HG03460 (cell line): ENCODE results near the gene ZNF653.
"Not testable (repeated sequence)": the region's sequence is repeated elsewhere in the genome, so short reads cannot be mapped to it uniquely, and the experiment has no call there.

ENCODE experiments used
- ATAC-seq: cut with Tn5 transposase; IDR thresholded peaks from one replicate; pipeline ENCODE4 v1.9.1; 2021; ENCODE audit not compliant: unreplicated experiment

The ZNF653 gene

DNA sequence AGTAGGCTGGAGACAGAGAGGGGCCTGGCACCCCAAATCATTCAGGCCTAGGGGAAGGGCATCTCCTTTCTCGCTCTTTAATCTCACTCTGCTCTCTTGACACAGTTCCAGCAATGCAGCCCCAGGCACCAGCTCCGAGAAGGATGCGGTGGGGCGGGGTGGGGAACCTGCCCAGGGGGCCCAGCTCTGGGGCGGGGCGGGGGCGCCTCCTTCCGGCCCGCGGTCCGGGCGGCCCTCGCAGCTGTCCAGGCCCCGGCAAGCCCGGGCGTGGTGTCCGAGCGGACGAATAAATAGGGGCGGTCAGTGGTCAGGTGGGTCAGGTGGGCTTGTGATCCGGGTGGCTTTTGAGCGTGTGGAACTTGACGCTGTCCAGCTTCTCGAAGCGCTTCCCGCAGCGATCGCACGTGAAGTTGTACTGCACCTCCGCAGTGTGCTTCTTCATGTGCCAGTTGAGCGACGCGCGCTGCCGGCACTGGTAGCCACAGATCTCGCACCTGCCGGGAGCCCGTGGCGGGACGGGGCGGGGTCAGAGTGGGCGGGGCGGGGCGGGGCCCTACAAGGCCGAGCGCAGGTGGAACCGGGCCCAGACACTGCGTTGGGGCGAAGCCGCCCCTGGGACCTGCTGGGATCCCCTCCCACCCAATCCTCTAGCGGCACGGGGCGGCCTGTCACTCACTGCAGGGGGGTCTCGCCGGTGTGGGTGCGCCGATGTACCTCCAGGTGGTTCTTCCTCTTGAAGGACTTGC is 22.1 kb downstream of the ZNF653 start:
- no peak for ATAC-seq

DNA sequence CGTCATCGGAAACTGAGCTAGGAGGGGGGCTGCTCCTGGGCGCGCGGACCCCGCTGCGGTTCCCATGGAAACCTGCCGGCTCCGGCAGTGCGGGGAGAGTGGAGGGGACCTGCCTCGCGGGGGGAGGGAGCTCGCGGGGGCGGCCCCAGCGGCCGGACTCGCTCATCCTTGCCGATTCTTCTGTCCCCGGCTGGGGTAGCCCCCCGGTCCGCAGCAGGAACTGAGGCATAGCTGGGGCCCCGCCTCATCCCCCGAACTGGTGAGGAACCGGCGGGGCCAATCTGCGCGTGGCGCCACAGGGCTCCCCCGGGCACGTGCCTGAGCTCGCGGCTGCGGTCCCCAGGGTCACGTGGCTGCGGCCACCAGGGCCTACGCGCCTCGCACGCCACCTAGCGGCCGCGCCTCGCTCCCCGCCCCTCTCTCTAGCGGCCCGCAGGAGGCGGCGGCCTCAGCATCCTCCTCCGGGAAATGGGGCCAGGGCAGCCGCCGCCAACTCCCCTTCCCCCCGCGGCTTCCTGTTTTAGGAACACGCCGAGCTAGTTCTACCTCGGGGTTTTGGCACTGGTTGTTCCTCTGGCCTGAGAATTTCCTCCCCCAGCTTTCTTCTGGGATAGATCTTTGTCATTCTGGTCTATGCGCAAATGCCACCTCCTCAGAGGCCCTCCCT is 23.1 kb downstream of the ZNF653 start:
- peak; percentile 56 for ATAC-seq

DNA sequence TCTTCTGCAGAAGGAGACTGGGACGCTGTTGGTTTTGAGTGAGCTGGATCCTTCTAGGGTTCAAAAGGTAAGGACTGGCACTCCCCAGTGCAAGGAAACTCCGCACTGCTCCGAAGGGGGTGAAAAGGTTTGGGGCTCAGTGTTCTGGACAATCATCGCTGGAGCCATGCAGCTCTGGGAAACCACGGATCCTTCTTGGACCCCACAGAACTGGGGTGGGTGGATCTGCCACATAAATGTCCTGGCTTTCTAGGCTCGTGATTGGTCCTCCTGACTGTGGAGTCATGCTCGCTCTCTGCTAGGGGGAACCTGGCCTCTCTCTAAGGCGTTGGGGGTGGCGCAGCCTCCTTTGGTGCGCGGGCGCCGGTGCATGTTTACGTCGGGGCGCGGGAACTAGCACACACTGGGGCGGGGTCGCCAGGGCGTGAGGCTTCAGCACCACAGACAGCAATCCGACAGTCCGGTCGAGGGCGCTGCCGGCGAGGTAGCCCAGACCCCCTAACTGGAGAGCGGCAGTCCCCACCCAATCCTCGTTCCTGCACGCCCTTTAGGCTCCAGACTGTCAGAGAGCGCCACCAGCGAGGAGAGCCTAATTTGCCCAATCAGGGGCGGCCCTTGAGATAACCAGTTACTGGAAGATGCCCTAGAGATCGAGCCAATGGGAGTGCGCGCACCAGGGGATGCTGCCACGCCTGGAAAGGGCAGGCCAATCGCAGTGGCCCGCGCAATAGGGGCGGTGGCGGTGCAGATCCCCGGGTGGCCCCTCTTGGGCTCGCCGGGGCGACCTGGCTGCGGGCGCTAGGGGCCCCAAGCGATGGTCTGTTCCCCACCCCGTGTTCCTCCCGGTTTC is 23.9 kb downstream of the ZNF653 start:
- ATAC-seq = peak; percentile 58

DNA sequence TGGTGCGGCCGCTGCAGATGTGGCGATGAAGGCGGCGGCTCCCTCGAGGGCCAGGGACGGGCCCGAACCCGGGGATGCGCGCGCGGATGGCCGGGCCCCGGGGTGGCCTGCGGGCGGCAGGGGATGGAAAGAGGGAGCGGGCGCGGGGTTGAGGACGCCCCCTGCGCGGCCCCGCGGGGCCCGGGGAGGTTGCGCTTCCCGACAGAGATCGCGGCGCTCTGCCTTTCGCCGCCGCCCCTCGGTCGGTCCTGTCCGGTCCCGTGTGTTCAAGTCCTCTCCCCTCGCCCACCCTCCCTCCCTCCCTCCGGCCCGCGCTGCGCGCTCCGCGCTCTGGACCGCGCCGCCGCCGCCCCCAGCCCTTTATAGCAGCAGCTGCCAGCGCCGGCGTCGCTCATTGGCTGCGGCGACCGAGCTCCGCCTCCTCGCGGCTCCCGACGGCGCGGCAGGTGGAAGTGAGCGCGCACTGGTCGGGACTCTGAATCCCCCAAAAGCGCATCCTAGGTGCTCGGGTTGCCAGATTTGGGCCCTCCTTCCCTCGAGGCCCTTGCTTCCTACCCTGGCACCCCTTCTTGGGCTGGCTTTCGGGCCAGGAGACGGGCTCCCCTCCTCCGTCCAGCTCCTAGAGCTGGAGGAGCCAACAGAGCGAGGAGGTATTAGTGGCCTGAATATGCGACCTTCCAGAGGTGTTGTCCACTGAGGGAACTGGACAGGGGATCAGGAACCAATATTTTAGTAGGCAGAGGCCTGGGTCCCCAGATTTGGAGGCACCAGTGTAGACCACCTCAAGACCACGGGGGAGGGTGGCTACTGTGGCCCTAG is 24.7 kb downstream of the ZNF653 start, which contains the start of gene ELAVL3:
Gene ELAVL3, minus strand, starts transcription at position 332 of the 819 bp plus-strand sequence. CDS start 438 bp downstream, outside the sequence.
- no peak for ATAC-seq

DNA sequence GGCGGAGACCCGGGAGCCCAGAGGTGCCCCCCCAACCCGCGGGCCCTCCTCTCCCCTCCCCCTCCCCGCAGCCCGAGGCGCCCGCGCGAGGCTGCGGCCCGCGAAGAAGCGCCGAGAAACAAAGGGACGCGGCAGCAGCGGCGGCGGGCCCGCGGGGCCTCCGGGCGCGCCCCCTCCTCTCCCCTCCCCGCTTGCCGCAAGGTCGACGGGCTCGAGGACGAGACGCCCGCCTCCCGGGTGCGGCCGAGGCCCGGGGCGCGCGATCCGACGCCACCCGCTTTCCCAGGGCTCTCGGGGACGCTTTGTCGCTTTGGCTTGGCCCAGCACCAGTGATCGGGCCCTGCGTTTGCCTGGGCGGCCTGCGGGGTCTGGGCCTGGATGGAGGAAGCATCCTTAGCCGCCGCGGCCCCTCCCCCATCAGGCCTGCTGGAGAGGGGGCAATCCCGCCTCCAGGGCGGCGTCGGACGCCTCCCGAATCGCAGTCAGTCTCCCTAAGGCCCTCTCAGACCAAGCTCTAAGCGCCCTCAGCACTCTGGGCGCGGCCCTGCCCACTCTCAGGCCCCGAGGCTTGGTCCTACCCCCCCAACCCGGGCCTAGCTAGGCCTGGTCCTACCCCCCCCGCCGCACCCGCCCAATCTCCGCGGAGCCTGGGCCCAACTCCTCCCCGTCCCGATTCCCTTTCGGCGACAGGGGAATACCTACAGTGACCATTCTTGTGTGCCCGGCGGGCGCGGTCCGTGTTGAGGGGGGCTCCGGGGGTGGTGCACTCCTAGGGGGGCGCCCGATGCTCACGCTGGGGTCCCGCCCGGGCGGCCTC is 25.5 kb downstream of the ZNF653 start:
- no peak for ATAC-seq

DNA sequence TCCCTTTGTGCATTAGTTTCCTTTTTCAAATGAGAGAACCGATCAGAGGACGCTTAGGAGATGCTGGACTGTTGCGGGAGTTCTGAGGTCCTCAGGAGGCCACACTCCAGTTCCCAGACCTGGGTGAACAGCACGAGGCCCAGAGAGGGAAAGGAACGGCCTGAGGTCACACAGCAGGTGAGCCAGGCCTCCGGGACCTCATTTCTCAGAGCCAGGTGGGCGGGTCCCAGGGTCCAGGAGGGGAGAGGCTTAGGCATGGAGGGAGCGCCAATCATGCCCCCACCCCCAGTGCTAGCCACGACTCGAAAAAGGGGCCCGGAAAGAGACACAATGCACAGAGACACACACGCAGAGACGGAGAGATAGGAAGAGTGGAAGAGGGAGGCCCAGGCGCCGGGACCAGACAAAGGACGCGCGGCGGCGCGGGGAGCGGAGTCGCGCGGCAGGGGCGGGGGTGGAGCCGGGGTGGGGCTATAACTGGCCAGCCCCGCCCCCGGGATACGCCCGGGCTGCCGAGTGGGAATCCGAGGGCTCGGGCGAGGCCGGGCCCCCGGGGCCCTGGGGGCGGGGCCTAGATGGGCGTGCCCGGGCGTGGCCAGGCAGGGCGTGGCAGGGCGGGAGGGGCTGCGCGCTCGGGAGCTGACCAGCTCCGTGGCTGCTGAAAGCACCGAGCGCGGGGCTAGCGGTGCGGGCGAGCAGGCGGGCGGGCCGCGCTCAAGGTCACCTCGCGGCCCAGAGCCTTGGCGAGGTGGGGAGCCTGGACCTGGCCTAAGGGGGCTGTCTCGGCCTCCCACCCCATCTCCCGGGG is 26.3 kb downstream of the ZNF653 start:
- no peak for ATAC-seq

DNA sequence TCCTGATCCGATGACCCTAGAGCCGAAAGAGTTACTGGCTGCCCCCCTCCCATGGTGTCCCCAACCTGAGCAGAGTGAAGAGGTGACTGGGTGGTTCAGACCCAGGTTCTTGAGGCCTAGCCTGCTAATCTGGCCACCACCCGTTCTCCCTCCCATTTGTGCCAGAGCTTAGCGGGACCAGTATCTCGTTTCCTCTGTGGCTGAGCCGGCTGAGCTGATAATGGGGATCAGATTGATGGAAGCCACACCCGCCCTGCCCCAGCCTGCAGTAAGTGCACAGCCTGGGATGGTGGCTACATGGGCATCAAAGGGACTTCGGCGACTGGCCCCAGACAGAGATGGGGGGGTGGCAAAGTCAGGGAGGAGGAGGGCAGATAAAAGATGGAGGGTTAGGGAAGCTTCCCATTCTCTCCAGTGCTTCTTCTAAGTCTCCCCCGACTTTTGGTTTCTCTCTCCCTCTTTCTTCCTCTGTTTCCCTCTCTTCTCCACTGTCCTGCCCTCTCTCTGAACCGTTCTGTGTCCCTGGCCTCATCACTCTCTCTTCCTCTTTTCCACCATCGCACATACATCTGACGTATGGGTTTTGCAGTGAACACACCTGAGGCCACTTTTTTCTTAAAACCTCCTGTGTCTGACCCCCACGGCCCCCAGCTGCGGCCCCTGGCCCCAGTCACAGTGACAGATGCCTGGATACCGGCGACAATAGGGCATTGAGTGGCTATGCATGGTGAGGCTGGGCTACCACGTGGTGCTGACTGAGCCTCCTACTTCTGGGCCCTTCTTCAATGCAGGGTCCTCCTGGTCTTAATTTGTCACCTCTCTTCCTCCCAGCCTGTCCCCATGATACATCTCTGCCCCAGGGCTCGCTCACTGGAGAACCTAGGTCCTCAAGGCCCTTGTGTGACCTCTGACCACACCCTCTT is 27.2 kb downstream of the ZNF653 start:
- no peak for ATAC-seq

DNA sequence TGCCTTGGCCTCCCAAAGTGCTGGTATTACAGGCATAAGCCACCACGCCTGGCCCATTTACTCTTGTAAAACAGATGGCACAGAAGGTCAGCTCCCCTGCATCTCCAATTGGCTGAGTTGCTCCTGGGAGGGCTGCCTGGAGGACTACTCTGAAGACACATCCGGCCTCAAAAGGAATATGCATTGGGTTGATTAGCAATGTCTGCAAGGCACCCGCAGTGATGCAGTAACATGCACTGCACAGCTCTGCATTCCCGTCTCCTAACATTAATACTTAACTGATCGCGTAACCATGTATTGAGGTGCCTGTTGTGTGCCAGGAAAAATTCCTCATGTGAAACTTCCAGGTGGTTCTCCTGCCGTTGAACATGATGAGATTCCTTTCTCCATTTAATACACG is 29.8 kb downstream of the ZNF653 start:
- ATAC-seq = no peak

DNA sequence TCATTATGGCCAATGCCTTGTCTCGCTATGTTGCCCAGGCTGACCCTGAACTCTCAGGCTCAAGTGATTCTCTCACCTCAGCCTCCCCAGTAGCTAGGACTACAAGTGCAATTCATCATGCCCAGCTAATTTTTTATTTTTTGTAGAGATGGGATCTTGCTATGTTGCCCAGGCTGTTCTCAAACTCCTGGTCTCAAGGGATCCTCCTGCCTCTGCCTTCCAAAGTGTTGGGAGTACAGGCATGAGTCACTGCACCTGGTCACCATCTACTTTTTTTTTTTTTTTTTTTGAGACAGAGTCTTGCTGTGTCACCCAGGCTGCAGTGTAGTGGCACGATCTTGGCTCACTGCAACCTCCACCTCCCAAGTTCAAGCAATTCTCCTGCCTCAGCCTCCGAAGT is 30.3 kb downstream of the ZNF653 start:
- not testable (repeated sequence) for ATAC-seq

DNA sequence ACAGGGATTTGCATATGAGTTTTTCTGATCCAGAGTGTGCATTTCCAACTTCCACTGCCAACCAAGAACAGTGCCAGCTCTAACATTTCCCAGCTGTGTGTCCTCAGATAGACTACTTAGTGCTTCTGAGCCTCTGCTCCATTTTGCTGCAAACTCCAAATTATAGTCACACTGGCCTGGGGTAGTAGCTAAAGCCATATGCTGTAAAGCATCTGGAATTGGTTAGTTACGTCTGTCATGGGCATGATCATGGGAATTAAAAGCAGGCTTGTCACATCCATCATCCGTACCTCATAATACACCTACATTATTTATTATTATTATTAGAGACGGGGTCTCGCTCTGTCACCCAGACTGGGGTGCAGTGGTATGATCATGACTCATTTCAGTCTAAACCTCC is 31.9 kb downstream of the ZNF653 start:
- ATAC-seq = no peak

DNA sequence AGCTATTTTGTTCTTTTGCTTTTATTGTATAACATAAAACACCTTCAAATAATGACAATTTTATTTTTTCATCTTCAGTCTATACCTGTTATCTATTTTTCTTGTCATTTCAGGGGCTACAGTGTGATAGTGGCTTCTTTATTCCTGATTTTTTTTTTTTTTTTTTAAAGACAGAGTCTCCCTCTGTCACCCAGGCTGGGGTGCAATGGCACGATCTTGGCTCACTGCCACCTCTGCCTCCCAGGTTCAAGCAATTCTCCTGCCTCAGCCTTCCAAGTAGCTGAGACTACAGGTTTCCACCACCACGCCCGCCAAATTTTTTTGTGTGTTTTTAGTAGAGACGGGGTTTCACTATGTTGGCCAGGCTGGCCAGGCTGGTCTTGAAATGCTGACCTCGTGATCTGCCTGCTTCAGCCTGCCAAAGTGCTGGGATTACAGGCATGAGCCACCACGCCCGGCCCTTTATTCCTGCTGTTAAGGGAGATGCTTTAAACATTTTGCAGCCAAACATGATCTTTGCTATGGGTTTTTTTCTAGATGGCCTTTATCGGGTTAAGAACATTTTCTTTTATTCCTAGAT is 37.3 kb downstream of the ZNF653 start:
- not testable (repeated sequence) for ATAC-seq

DNA sequence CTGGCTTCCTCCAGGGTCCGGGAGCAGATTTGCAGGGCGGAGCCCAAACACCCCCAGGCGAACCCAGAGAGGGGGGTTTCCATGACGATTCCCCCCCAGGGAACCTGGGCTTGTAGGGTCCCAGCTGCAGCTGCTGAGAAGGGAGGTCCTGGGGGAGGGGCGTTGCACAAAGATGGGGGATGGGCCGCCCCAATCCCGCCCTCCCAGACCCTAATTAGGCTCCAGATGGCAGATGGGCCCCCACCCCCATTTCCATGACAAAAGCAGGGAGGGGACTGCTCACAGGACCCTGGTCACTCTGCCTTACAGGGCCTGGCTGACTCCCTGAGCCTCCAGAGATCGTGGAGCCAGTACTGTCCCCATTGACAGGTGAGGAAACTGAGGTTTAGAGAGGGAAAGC is 40.0 kb downstream of the ZNF653 start:
- no peak for ATAC-seq

DNA sequence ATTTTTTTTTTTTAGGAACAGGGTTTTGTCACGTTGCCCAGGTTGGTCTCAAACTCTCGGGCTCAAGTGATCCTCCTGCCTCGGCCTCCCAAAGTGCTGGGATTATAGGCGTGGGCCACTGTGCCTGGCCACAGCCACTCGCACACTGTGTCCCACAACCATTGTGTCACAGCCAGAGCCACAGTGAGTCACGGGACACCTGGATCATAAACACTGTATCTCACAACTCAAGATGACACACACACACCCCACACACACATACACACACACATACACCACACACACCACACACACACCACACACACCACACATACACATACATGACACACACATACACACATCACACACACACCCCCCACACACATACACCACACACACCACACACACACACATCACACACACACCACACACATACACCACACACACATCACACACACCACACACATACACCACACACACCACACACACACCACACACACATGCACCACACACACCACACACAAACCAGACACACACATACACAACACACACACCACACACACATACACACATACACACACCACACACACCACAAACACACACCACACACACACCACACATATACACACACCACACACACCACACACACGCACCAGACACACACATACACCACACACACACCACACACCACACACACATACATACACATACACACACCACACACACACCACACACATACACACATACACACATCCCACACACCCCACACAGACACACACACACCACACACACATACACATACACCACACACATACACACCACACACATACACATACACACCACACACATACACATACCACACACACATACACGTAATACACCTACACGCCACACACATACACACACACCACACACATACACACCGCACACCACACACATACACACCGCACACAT is 41.0 kb downstream of the ZNF653 start:
- ATAC-seq = no peak

DNA sequence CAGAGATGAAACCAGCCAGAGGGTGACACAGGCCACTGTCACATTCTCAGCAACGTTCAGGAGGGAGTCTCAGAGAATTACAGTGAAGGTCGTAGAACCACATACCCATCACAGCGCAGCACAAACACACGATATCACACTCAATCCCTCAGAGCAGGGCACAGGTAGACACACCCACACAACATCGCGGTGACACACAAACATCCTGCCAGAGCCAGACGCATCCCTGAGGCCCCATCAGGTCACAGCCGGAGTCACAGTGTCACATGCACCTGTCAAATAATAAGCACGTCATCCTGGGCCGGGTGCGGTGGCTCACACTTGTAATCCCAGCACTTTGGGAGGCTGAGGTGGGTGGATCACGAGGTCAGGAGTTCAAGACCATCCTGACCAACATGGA is 42.2 kb downstream of the ZNF653 start:
- no peak for ATAC-seq

DNA sequence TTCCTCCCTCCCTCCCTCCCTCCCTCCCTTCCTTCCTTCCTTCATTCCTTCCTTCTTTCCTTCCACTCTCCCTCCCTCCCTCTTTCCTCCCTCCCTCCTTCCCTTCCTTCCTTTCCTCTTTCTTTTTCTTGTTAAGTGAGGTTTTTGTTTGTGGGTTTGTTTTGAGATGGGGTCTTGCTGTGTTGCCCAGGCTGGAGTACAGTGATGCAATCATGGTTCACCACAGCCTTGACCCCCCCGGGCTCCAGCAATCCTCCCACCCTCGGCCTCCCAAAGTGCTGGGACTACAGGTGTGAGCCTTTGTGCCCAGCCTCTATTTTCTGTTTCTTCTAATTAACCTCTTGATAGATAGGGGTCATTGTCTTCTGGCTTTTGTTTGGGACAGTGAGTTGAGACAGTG is 44.2 kb downstream of the ZNF653 start:
- no peak for ATAC-seq

DNA sequence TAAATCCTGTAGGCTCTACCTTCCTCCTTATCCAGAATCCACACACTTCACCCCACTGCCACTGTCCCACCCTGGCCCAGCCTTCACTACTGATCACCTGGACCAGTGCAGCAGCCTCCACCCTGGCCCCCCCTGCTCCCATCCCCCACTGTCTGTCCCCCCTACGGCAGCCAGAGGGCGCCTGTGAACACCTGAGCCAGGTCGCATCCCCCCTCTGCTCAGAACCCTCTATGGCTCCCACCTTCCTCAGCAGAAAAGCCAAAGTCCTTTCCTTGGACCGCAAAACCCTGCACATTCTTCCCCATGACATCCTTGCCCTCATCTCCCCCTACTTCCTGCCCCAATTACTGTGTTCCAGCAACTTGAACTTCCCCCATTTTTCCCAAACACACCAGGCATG is 45.4 kb downstream of the ZNF653 start:
- no peak for ATAC-seq

DNA sequence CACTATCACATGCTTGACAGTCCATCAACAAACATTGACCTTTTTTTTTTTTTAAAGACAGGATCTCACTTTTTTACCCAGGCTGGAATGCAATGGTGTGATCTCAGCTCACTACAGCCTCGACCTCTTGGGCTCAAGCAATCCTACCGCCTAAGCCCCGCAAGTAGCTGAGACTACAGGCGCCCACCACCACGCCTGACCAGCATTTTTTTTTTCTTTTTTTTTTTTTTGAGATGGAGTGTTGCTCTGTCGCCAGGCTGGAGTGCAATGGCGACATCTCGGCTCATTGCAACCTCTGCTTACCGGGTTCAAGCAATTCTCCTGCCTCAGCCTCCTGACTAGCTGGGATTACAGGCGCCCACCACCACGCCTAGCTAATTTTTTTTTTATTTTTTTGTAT is 46.7 kb downstream of the ZNF653 start:
- ATAC-seq = not testable (repeated sequence)
